Neural cell (in vitro differentiated cells): Measurements from ENCODE around the gene RPS28.

Source experiments
- EZH2 ChIP-seq: fragments of 200-600, 300-800 bp; shearing (Covaris generic), sonication (generic); IDR thresholded peaks from 2 replicates; pipeline ENCODE4 v1.6.1; 2014; ENCODE audit warnings: antibody characterized with exemption, low read length, borderline replicate concordance, mild to moderate bottlenecking; ENCODE audit not compliant: insufficient read depth, poor library complexity, severe bottlenecking
- POLR2AphosphoS5 ChIP-seq: IDR thresholded peaks from 2 replicates; pipeline ENCODE4 v1.6.1; 2012
- RAD21 ChIP-seq: fragments of 450-650 bp; conservative IDR thresholded peaks from 2 replicates; pipeline ENCODE4 v1.6.1; 2014; ENCODE audit warnings: antibody characterized with exemption, mild to moderate bottlenecking, moderate library complexity
- TF ChIP-seq, protein P1 (sequence below): fragments of 450-650 bp; IDR thresholded peaks from 2 replicates; pipeline ENCODE4 v1.5.1; 2014; ENCODE audit warnings: antibody characterized with exemption, mild to moderate bottlenecking, moderate library complexity; ENCODE audit not compliant: poor library complexity, severe bottlenecking

DNA sequence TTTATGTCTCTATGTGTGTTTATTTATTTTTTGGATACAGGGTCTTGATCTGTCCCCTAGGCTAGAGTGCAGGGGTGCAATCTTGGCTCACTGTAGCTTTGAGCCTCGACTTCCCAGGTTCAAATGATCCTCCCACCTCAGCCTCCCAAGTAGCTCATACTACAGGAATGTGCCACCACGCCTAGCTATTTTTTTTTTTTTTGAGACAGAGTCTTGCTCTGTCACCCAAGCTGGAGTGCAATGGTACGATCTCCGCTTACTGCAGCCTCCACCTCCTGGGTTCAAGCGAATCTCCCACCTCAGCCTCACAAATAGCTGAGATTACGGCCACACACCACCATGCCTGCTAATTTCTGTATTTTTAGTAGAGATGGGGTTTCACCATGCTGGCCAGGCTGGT, 37.7 kb downstream of the RPS28 start:
- TF ChIP-seq, protein P1, sequence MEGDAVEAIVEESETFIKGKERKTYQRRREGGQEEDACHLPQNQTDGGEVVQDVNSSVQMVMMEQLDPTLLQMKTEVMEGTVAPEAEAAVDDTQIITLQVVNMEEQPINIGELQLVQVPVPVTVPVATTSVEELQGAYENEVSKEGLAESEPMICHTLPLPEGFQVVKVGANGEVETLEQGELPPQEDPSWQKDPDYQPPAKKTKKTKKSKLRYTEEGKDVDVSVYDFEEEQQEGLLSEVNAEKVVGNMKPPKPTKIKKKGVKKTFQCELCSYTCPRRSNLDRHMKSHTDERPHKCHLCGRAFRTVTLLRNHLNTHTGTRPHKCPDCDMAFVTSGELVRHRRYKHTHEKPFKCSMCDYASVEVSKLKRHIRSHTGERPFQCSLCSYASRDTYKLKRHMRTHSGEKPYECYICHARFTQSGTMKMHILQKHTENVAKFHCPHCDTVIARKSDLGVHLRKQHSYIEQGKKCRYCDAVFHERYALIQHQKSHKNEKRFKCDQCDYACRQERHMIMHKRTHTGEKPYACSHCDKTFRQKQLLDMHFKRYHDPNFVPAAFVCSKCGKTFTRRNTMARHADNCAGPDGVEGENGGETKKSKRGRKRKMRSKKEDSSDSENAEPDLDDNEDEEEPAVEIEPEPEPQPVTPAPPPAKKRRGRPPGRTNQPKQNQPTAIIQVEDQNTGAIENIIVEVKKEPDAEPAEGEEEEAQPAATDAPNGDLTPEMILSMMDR = no peak
- no peak for TF ChIP-seq EZH2
- TF ChIP-seq RAD21 = no peak
- TF ChIP-seq POLR2AphosphoS5 = no peak
